Keratinocyte (primary cell): ENCODE data around the gene TBKBP1. TPM values are rescaled to one million over a fixed set of nuclear protein-coding genes. Genes with fewer than 3 reads are reported as not detected.

Experiments used
- DNase-seq: peaks from one replicate; pipeline ENCODE4 v3.0.0-alpha.2; 2011; ENCODE audit warnings: low read depth, missing footprints, low spot score
- FAIRE-seq: peaks from 2 replicates; lab custom pipeline; 2011; peaks lifted over from hg19 to GRCh38; lab: Jason Lieb, UNC
- H2AFZ ChIP-seq: 2 replicates; pipeline ENCODE4 v1.6.0; 2012; ENCODE audit warnings: low read length, control low read depth, inconsistent platforms; ENCODE audit not compliant: control insufficient read depth
- H3K27ac ChIP-seq: 2 replicates; pipeline ENCODE4 v1.5.1; 2011; ENCODE audit warnings: low read length; ENCODE audit not compliant: control insufficient read depth, insufficient read depth
- H3K27me3 ChIP-seq: 3 replicates; pipeline ENCODE4 v1.6.0; 2011; ENCODE audit warnings: low read length; ENCODE audit not compliant: control insufficient read depth, insufficient read depth; ENCODE audit errors: extremely low read depth
- H3K36me3 ChIP-seq, 2 experiments: 2 replicates in 1 of 2; 3 replicates in 1 of 2; pipeline ENCODE4 v1.5.1; 2011; ENCODE audit warnings: low read length in 2 of 2, mild to moderate bottlenecking in 1 of 2; ENCODE audit not compliant: control insufficient read depth in 2 of 2, insufficient read depth in 2 of 2; ENCODE audit errors: extremely low read depth in 1 of 2
- H3K4me1 ChIP-seq: 3 replicates; pipeline ENCODE4 v1.5.1; 2011; ENCODE audit warnings: low read length; ENCODE audit not compliant: control insufficient read depth, insufficient read depth; ENCODE audit errors: extremely low read depth
- H3K4me2 ChIP-seq: 3 replicates; pipeline ENCODE4 v1.6.0; 2011; ENCODE audit warnings: low read depth, low read length; ENCODE audit not compliant: control insufficient read depth, insufficient read depth; ENCODE audit errors: extremely low read depth
- H3K4me3 ChIP-seq, 3 experiments: fragments of 200-600 bp in 1 of 3; sonication (generic) in 1 of 3; 2 replicates in 2 of 3; 3 replicates in 1 of 3; pipeline ENCODE4 v1.5.1; 2011 to 2016; ENCODE audit warnings: low read length in 3 of 3, mild to moderate bottlenecking in 3 of 3, control low read depth in 2 of 3, inconsistent platforms in 1 of 3, low read depth in 1 of 3, mixed read lengths in 1 of 3, mixed run types in 1 of 3, moderate library complexity in 1 of 3; ENCODE audit not compliant: control insufficient read depth in 2 of 3, insufficient read depth in 2 of 3; ENCODE audit errors: extremely low read depth in 1 of 3
- H3K79me2 ChIP-seq: 2 replicates; pipeline ENCODE4 v1.6.0; 2012; ENCODE audit warnings: low read length; ENCODE audit not compliant: control insufficient read depth, insufficient read depth
- H3K9ac ChIP-seq: 3 replicates; pipeline ENCODE4 v1.6.0; 2011; ENCODE audit warnings: low read length; ENCODE audit not compliant: control insufficient read depth, insufficient read depth; ENCODE audit errors: extremely low read depth
- H3K9me1 ChIP-seq: 3 replicates; pipeline ENCODE4 v1.6.0; 2011; ENCODE audit warnings: low read length; ENCODE audit not compliant: control insufficient read depth, insufficient read depth; ENCODE audit errors: extremely low read depth
- H3K9me3 ChIP-seq: 2 replicates; pipeline ENCODE4 v1.5.1; 2012; ENCODE audit warnings: low read depth, low read length; ENCODE audit not compliant: control insufficient read depth
- H4K20me1 ChIP-seq: 3 replicates; pipeline ENCODE4 v1.6.0; 2011; ENCODE audit warnings: low read length; ENCODE audit not compliant: control insufficient read depth, insufficient read depth; ENCODE audit errors: extremely low read depth
- CTCF ChIP-seq, 3 experiments: IDR thresholded peaks in 1 of 3; conservative IDR thresholded peaks in 1 of 3; optimal IDR thresholded peaks in 1 of 3; 2 replicates in 2 of 3; 3 replicates in 1 of 3; pipeline versions ENCODE3 to v1.5.1; 2011; ENCODE audit warnings: low read length in 3 of 3, mild to moderate bottlenecking in 3 of 3, moderate library complexity in 2 of 3, control low read depth in 1 of 3, inconsistent platforms in 1 of 3; ENCODE audit not compliant: insufficient read depth in 2 of 3; ENCODE audit errors: extremely low read depth in 1 of 3
- EZH2 ChIP-seq: IDR thresholded peaks from one replicate; pipeline ENCODE4 v1.6.1; 2012; ENCODE audit warnings: inconsistent platforms, mild to moderate bottlenecking, low read length, moderate library complexity
- dilution Hi-C: fragments of 300-500 bp; cut with MboI; formaldehyde crosslinking; loops from one replicate; pipeline ENCODE4 v1.7.0; 2020; ENCODE audit warnings: low sequenced_read_pairs; ENCODE audit not compliant: extremely low pct_ligation_motif_present
- polyA plus RNA-seq, 5 experiments: library from polyadenylated mRNA; depleted of rRNA in 3 of 5; stranded (reverse) in 3 of 5; stranded (forward) in 1 of 5; unstranded in 1 of 5; fragments of >200 nt; gene quantifications; 1 replicate in 1 of 5; 2 replicates in 3 of 5; 3 replicates in 1 of 5; pipeline versions ENCODE4 v1.2.1 to v1.2.3, GENCODE V29; 2011 to 2012; ENCODE audit warnings: missing spikeins in 2 of 5, low read depth in 1 of 5, low replicate concordance in 1 of 5

TBKBP1 gene
- polyA plus RNA-seq, 1 donor (not counting 4 experiments of a cell fraction or from before 2014, with no cell fraction given): 4.3 TPM

DNA sequence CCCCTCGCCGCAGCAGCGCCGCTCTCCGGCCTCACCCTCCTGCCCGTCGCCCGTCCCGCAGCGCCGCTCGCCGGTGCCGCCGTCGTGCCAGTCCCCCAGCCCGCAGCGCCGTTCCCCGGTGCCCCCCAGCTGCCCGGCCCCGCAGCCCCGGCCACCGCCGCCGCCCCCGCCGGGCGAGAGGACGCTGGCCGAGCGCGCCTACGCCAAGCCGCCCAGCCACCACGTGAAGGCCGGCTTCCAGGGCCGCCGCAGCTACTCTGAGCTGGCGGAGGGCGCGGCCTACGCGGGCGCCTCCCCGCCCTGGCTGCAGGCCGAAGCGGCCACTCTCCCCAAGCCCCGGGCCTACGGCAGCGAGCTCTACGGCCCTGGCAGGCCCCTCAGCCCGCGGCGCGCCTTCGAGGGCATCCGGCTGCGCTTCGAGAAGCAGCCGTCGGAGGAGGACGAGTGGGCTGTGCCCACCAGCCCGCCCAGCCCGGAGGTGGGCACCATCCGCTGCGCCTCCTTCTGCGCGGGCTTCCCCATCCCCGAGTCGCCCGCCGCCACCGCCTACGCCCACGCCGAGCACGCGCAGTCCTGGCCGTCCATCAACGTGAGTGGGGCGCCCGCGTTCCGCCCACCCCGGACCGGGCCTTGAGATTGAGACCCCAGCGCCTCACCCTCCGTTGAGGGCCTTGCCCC is 15.0 kb downstream of the TBKBP1 start:
- Histone ChIP-seq H4K20me1 (peaks cover 3% of the 10 kb centered on the region), H3K27ac (no peak overlapping the region), H3K9me1 (no peaks in the 10 kb centered on the region), H3K4me2 (no peak overlapping the region), H3K4me3 (no peak overlapping the region), H2AFZ (no peak overlapping the region), H3K27me3 (peaks cover 20% of the 10 kb centered on the region), H3K9ac (no peak overlapping the region), H3K9me3 (no peaks in the 10 kb centered on the region), H3K79me2 (no peaks in the 10 kb centered on the region), H3K4me1 (no peaks in the 10 kb centered on the region), H3K36me3 (peaks cover 0 to 1% of the 10 kb centered on the region in 2 experiments)
- dilution Hi-C loops: no loop called here
- FAIRE-seq (no peak), DNase-seq (no peak)
- TF ChIP-seq CTCF (optimal IDR thresholded peaks at IDR 0.05 in 1 of 3, IDR thresholded peaks at IDR 0.05 in 1 of 3, conservative IDR thresholded peaks at IDR 0.05 in 1 of 3; ENCODE audit: extremely low read depth in 1 of 3, insufficient read depth in 2 of 3, low read length in 3 of 3) (no peak), EZH2 (no peak)

DNA sequence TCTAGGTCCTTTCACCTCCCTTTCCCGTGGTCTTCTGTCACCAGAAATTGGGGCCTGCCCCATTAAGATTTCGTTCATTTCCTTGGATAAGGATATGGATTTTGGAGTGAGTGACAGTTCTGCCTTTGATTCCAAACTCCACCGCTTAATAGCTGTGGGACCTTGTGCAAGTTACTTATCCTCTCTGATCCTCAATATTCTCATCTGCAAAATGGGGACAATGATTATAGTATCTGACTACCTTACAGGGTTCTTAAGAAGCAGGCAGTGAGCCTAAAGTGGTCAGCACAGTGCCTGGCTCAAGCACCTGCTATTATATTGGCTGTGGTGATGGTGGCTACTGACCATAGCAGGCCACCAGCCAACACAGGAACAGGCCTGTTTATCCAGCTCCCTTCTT is 15.6 kb downstream of the TBKBP1 start:
- H4K20me1 ChIP-seq: peaks cover 3% of the 10 kb centered on the region
- H3K4me3 ChIP-seq: no peak overlapping the region
- no peak overlapping the region for H3K9ac ChIP-seq
- H3K36me3 ChIP-seq: peaks cover 0 to 1% of the 10 kb centered on the region in 2 experiments
- FAIRE-seq: no peak
- no peak overlapping the region for H3K27ac ChIP-seq
- H3K4me1 ChIP-seq: no peaks in the 10 kb centered on the region
- TF ChIP-seq EZH2 (no peak), CTCF (optimal IDR thresholded peaks at IDR 0.05 in 1 of 3, IDR thresholded peaks at IDR 0.05 in 1 of 3, conservative IDR thresholded peaks at IDR 0.05 in 1 of 3; ENCODE audit: extremely low read depth in 1 of 3, insufficient read depth in 2 of 3, low read length in 3 of 3) (no peak)
- no peaks in the 10 kb centered on the region for H3K79me2 ChIP-seq
- H3K4me2 ChIP-seq: no peak overlapping the region
- no peak for DNase-seq
- H2AFZ ChIP-seq: no peak overlapping the region
- dilution Hi-C loops: no loop called here
- peaks cover 26% of the 10 kb centered on the region for H3K27me3 ChIP-seq
- H3K9me3 ChIP-seq: no peaks in the 10 kb centered on the region
- no peaks in the 10 kb centered on the region for H3K9me1 ChIP-seq
